GM18870 (cell line): ENCODE measurements around the gene PTPRN2.

Experiments used
- ATAC-seq: cut with Tn5 transposase; IDR thresholded peaks from one replicate; pipeline ENCODE4 v1.9.1; 2021; ENCODE audit warnings: moderate library complexity; ENCODE audit not compliant: unreplicated experiment

The PTPRN2 gene

GRCh38 chr7:158494643-158495042 lies 93.0 kb downstream of the PTPRN2 start:
- no peak for ATAC-seq

GRCh38 chr7:158494162-158494586 lies 93.4 kb downstream of the PTPRN2 start:
- ATAC-seq = no peak

GRCh38 chr7:158492367-158492764 lies 95.3 kb downstream of the PTPRN2 start:
- ATAC-seq = no peak

GRCh38 chr7:158491094-158491493 lies 96.5 kb downstream of the PTPRN2 start:
- no peak for ATAC-seq

GRCh38 chr7:158490171-158490782 lies 97.3 kb downstream of the PTPRN2 start:
- ATAC-seq = no peak

GRCh38 chr7:158489462-158490155 lies 98.0 kb downstream of the PTPRN2 start:
- no peak for ATAC-seq

GRCh38 chr7:158488181-158488971 lies 99.2 kb downstream of the PTPRN2 start:
- no peak for ATAC-seq

- no peak for ATAC-seq
These were observed 99.9 kb downstream of the PTPRN2 start for GRCh38 chr7:158487631-158488151.

- ATAC-seq = no peak
These were observed 100.7 kb downstream of the PTPRN2 start for GRCh38 chr7:158486919-158487318.

GRCh38 chr7:158484801-158485531 lies 102.7 kb downstream of the PTPRN2 start:
- no peak for ATAC-seq

- ATAC-seq = no peak
These were observed 105.1 kb downstream of the PTPRN2 start for GRCh38 chr7:158482480-158482879.

GRCh38 chr7:158479664-158480025 lies 108.0 kb downstream of the PTPRN2 start:
- ATAC-seq = no peak

- no peak for ATAC-seq
These were observed 108.5 kb downstream of the PTPRN2 start for GRCh38 chr7:158479021-158479663.

GRCh38 chr7:158477866-158478265 lies 109.8 kb downstream of the PTPRN2 start:
- ATAC-seq = no peak

- ATAC-seq = no peak
These were observed 111.2 kb downstream of the PTPRN2 start for GRCh38 chr7:158476331-158476932.

- ATAC-seq = no peak
These were observed 112.0 kb downstream of the PTPRN2 start for GRCh38 chr7:158475679-158476052.

- no peak for ATAC-seq
These were observed 112.5 kb downstream of the PTPRN2 start for GRCh38 chr7:158475036-158475678.

GRCh38 chr7:158474488-158474887 lies 113.1 kb downstream of the PTPRN2 start:
- ATAC-seq = no peak

GRCh38 chr7:158473946-158474345 lies 113.7 kb downstream of the PTPRN2 start:
- ATAC-seq = no peak

GRCh38 chr7:158473221-158473620 lies 114.4 kb downstream of the PTPRN2 start:
- no peak for ATAC-seq
